ENCODE data around the gene FBRSL1.

DNA sequence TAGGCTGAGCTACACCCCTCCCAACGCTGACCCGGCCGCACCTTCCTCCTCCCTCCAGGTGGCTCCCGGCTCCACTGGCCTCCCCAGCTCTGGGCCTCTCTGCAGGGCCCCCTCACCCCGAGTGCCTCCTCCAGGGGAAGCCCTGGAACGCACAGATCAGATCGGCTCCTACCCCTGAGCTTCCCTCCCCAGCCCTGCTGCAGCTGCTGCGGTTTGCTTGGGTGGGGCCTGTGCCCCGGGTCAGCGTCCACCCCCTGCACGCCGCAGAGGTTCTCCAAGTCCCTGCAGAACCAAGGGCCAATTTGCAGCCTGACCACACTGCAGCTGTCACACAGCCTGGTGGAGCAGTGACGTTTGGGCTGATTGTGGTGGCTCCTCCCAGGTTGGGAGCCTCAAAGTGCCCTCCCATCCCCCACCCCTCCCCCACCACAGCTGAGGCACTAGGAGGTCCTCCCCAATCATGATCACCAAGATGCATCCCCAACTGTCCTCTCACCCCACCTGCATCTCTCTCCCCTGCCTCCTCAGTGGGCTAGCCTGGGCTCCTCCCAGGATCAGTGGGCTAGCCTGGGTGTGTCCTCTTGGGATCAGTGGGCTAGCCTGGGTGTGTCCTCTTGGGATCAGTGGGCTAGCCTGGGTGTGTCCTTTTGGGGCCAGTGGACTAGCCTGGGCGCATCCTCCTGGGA lies 12.8 kb upstream of the FBRSL1 start:
- TF ChIP-seq, protein P1, sequence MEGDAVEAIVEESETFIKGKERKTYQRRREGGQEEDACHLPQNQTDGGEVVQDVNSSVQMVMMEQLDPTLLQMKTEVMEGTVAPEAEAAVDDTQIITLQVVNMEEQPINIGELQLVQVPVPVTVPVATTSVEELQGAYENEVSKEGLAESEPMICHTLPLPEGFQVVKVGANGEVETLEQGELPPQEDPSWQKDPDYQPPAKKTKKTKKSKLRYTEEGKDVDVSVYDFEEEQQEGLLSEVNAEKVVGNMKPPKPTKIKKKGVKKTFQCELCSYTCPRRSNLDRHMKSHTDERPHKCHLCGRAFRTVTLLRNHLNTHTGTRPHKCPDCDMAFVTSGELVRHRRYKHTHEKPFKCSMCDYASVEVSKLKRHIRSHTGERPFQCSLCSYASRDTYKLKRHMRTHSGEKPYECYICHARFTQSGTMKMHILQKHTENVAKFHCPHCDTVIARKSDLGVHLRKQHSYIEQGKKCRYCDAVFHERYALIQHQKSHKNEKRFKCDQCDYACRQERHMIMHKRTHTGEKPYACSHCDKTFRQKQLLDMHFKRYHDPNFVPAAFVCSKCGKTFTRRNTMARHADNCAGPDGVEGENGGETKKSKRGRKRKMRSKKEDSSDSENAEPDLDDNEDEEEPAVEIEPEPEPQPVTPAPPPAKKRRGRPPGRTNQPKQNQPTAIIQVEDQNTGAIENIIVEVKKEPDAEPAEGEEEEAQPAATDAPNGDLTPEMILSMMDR (IDR thresholded peaks at IDR 0.05): no peak
- no peak for TF ChIP-seq POLR2A (IDR thresholded peaks at IDR 0.05)

Measured in heart left ventricle (tissue), 13 donors.